Activated B cell treated with CpG ODN at 0.5 μM for 24 hours (primary cell): ENCODE results near the gene SPDYE6. TPM values are rescaled to one million over a fixed set of nuclear protein-coding genes. Genes with fewer than 3 reads are reported as not detected.
"Not testable (repeated sequence)": the region's sequence is repeated elsewhere in the genome, so short reads cannot be mapped to it uniquely, and the experiment has no call there.

ENCODE experiments used
- ATAC-seq: fragments of 200-7000 bp; cut with Tn5 transposase; one replicate; pipeline ENCODE4 v1.10.0; 2021; ENCODE audit warnings: low read depth, mild to moderate bottlenecking, moderate library complexity
- CTCF ChIA-PET: fragments of 350-600 bp; sonication (Branson Sonifier 250); formaldehyde crosslinking; loops from one replicate; lab custom pipeline; 2021; ENCODE audit warnings: antibody characterized with exemption; lab: Charles Lee
- POLR2A ChIA-PET: fragments of 350-600 bp; sonication (Branson Sonifier 250); formaldehyde crosslinking; loops from one replicate; lab custom pipeline; 2021; ENCODE audit warnings: antibody characterized with exemption; lab: Charles Lee
- DNase-seq: peaks from one replicate; pipeline ENCODE4 v3.0.0; 2022
- H3K27ac Mint-ChIP-seq: one replicate; pipeline ENCODE4 v1.8.0; 2020; ENCODE audit warnings: mixed read lengths
- H3K27me3 Mint-ChIP-seq: one replicate; pipeline ENCODE4 v1.8.0; 2021; ENCODE audit warnings: mixed read lengths
- H3K36me3 Mint-ChIP-seq: one replicate; pipeline ENCODE4 v1.8.0; 2021; ENCODE audit warnings: low read depth, mixed read lengths
- H3K4me1 Mint-ChIP-seq: one replicate; pipeline ENCODE4 v1.8.0; 2021; ENCODE audit warnings: mixed read lengths
- H3K4me3 Mint-ChIP-seq: one replicate; pipeline ENCODE4 v1.8.0; 2020; ENCODE audit warnings: mild to moderate bottlenecking, mixed read lengths
- H3K9me3 Mint-ChIP-seq: one replicate; pipeline ENCODE4 v1.8.0; 2020; ENCODE audit warnings: mixed read lengths
- CTCF ChIP-seq: fragments of 200-600 bp; IDR thresholded peaks from one replicate; pipeline ENCODE4 v1.8.0; 2022; ENCODE audit warnings: antibody characterized with exemption, mild to moderate bottlenecking
- intact Hi-C: fragments of 100-400 bp; cut with micrococcal nuclease; formaldehyde crosslinking; loops from one replicate; pipeline ENCODE4 v1.15.1; 2024
- total RNA-seq: library from RNA; stranded (reverse); gene quantifications from 2 replicates; pipeline ENCODE4 v1.2.3, GENCODE V29; 2022

Gene SPDYE6
- total RNA-seq, 1 donor from 2014 or later, result not detected

GRCh38 chr7:102380837-102381236, 24.6 kb upstream of the SPDYE6 start:
- ATAC-seq, H3K9me3 Mint-ChIP-seq, intact Hi-C loops, H3K4me3 Mint-ChIP-seq, H3K4me1 Mint-ChIP-seq, H3K27me3 Mint-ChIP-seq, DNase-seq, H3K27ac Mint-ChIP-seq: not testable (repeated sequence)
- CTCF ChIA-PET, result interaction anchor here (0.6 to 1.3 kb wide), 2 partner anchors 23 to 101 kb away, joined by 3 read pairs; no protein-coding TSS in a partner anchor
- H3K36me3 Mint-ChIP-seq, result peaks cover 60% of the 10 kb centered on the region
- POLR2A ChIA-PET, result interaction anchor here (0.6 to 0.7 kb wide), 3 partner anchors 21 to 1064 kb away, joined by 4 to 8 read pairs (median 4); no protein-coding TSS in a partner anchor

- no peak for TF ChIP-seq CTCF
- ATAC-seq, result no peak
These were observed 20.8 kb upstream of the SPDYE6 start for GRCh38 chr7:102376964-102377466.

GRCh38 chr7:102372796-102373195, 16.6 kb upstream of the SPDYE6 start:
- ATAC-seq, H3K9me3 Mint-ChIP-seq, intact Hi-C loops, DNase-seq, CTCF ChIA-PET, H3K27me3 Mint-ChIP-seq, H3K4me1 Mint-ChIP-seq, POLR2A ChIA-PET, H3K4me3 Mint-ChIP-seq, H3K27ac Mint-ChIP-seq: not testable (repeated sequence)
- peaks cover 45% of the 10 kb centered on the region for H3K36me3 Mint-ChIP-seq

More at GRCh38 chr7:102376964-102377466, 20.8 kb upstream of the SPDYE6 start:
- DNase-seq, result no peak
- Mint-ChIP-seq H3K9me3 (no peaks in the 10 kb centered on the region), H3K4me3 (no peak overlapping the region), H3K27ac (peak overlapping the region; percentile 32), H3K4me1 (peaks cover 3% of the 10 kb centered on the region), H3K27me3 (no peaks in the 10 kb centered on the region), H3K36me3 (peaks cover 56% of the 10 kb centered on the region)
- ChIA-PET CTCF (no interaction called here), POLR2A (no interaction called here)
- intact Hi-C loops, result no loop called here

- H3K4me3 Mint-ChIP-seq, H3K9me3 Mint-ChIP-seq, POLR2A ChIA-PET, intact Hi-C loops, DNase-seq, ATAC-seq, H3K27me3 Mint-ChIP-seq, H3K27ac Mint-ChIP-seq, CTCF ChIA-PET: not testable (repeated sequence)
- Mint-ChIP-seq H3K36me3 (peaks cover 43% of the 10 kb centered on the region), H3K4me1 (peaks cover 11% of the 10 kb centered on the region)
These were observed 13.8 kb upstream of the SPDYE6 start for GRCh38 chr7:102370038-102370437.

- H3K27ac Mint-ChIP-seq, CTCF ChIA-PET, DNase-seq, intact Hi-C loops, H3K9me3 Mint-ChIP-seq, H3K27me3 Mint-ChIP-seq, ATAC-seq: not testable (repeated sequence)
- H3K4me1 Mint-ChIP-seq, result peaks cover 16% of the 10 kb centered on the region
- peaks cover 23% of the 10 kb centered on the region for H3K36me3 Mint-ChIP-seq
- H3K4me3 Mint-ChIP-seq, result peak overlapping the region; percentile 35
- POLR2A ChIA-PET, result interaction anchor here (2.5 kb wide), 1 partner anchor 78 kb away, joined by 18 read pairs; the partner anchor contains the start of gene SH2B2
These were observed 9.1 kb upstream of the SPDYE6 start for GRCh38 chr7:102365390-102365789.

- Mint-ChIP-seq H3K4me3 (peak overlapping the region; percentile 86), H3K27ac (peak overlapping the region; percentile 63), H3K36me3 (peaks cover 17% of the 10 kb centered on the region), H3K4me1 (peaks cover 16% of the 10 kb centered on the region)
- intact Hi-C loops, result loop anchor here (5.0 kb wide), 3 partner anchors 33 to 1147 kb away; partner anchors contain the start of genes PLOD3, PRKRIP1 and ZNHIT1
- DNase-seq, H3K27me3 Mint-ChIP-seq, CTCF ChIA-PET, ATAC-seq, H3K9me3 Mint-ChIP-seq: not testable (repeated sequence)
- POLR2A ChIA-PET, result interaction anchor here (1.3 to 2.5 kb wide), 2 partner anchors 57 to 77 kb away, joined by 6 to 18 read pairs; partner anchors contain the start of gene SH2B2
These were observed 8.2 kb upstream of the SPDYE6 start for GRCh38 chr7:102364394-102364886.

- ChIA-PET POLR2A (interaction anchor here (0.6 to 2.5 kb wide), 8 partner anchors 56 to 1241 kb away, joined by 3 to 18 read pairs (median 5); partner anchors contain the start of genes ARMC10, FBXL13 and SH2B2), CTCF (interaction anchor here (0.7 to 1.5 kb wide), 3 partner anchors 70 to 83 kb away, joined by 3 read pairs; no protein-coding TSS in a partner anchor)
These were observed 7.5 kb upstream of the SPDYE6 start for GRCh38 chr7:102363549-102364393.

GRCh38 chr7:102346983-102347382, 9.3 kb downstream of the SPDYE6 start:
- H3K27me3 Mint-ChIP-seq, H3K9me3 Mint-ChIP-seq, H3K4me3 Mint-ChIP-seq, H3K27ac Mint-ChIP-seq, DNase-seq, H3K36me3 Mint-ChIP-seq, ATAC-seq, POLR2A ChIA-PET, CTCF ChIA-PET, intact Hi-C loops, H3K4me1 Mint-ChIP-seq: not testable (repeated sequence)

More at GRCh38 chr7:102363549-102364393, 7.5 kb upstream of the SPDYE6 start:
- H3K27ac Mint-ChIP-seq, result peak overlapping the region; percentile 70
- H3K4me3 Mint-ChIP-seq, result peak overlapping the region; percentile 86
- H3K27me3 Mint-ChIP-seq, H3K9me3 Mint-ChIP-seq: not testable (repeated sequence)
- peaks cover 17% of the 10 kb centered on the region for H3K36me3 Mint-ChIP-seq
- H3K4me1 Mint-ChIP-seq, result peaks cover 16% of the 10 kb centered on the region
- peak; percentile 86 for DNase-seq
- peak; percentile 98 for ATAC-seq
- intact Hi-C loops, result loop anchor here (1.0 to 5.0 kb wide), 4 partner anchors 34 to 1146 kb away; partner anchors contain the start of genes PLOD3, PRKRIP1 and ZNHIT1

GRCh38 chr7:102340599-102341368, 15.5 kb downstream of the SPDYE6 start:
- CTCF ChIA-PET, DNase-seq, intact Hi-C loops, H3K27me3 Mint-ChIP-seq, H3K9me3 Mint-ChIP-seq, POLR2A ChIA-PET, H3K36me3 Mint-ChIP-seq, H3K4me3 Mint-ChIP-seq: not testable (repeated sequence)
- Mint-ChIP-seq H3K4me1 (peaks cover 24% of the 10 kb centered on the region), H3K27ac (peak overlapping the region; percentile 35)
- peak; percentile 7 for ATAC-seq

GRCh38 chr7:102337420-102337819, 18.8 kb downstream of the SPDYE6 start:
- DNase-seq, H3K36me3 Mint-ChIP-seq, intact Hi-C loops, ATAC-seq, POLR2A ChIA-PET, H3K9me3 Mint-ChIP-seq, CTCF ChIA-PET, H3K27ac Mint-ChIP-seq, H3K27me3 Mint-ChIP-seq: not testable (repeated sequence)
- Mint-ChIP-seq H3K4me1 (peaks cover 24% of the 10 kb centered on the region), H3K4me3 (peak overlapping the region; percentile 52)
